NCI-H345 treated with DMSO at 0.1 percent for 48 hours (cell line): Measurements from ENCODE around the gene SAMMSON.

ENCODE experiments used
- DNase-seq: peaks from one replicate; lab custom pipeline; 2025; ENCODE audit not compliant: unreplicated experiment; lab: John Stamatoyannopoulos, UW

The SAMMSON gene

DNA sequence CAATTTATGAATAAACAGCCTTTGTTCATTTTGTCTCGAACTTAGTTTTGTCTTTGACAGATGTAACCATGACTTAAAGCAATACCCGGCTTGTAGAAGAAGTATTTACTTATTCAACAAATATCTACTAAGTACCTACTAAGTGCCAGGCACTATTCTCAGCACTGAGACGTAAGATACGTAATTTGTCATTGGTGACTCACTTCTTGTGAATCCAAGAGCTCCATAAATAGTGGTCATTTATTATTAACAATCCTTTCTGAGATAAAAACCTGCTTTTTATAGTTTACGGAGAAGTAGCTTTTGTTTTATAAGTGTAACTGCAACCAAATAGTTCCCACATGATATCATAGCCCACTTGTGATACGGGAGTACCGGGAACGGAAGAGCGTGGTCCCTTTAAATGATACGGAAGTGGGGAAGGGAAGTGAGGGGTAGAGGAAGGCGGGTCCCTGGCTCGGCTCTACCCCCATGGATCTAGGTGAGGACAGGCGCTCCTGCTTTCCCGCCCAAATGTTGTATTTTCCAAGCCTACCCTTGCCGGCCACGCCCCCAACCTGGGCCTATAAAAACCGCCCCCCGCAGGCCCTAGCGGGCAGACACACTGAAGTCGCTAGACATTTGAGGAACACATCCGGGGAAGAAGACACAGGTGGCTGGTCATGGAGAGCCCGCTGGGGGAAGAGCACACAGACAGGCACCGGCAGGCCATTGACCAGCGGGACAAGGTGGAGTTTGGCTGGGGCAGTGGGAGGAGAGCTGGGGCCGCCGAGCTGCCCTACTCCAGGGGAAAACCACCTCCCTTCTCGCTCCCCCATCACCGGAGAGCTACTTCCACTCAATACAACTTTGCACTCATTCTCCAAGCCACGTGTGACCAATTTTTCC, at the start of gene SAMMSON:
Gene SAMMSON, plus strand, starts transcription at position 594 of the 888 bp plus-strand sequence.
- DNase-seq = no peak

DNA sequence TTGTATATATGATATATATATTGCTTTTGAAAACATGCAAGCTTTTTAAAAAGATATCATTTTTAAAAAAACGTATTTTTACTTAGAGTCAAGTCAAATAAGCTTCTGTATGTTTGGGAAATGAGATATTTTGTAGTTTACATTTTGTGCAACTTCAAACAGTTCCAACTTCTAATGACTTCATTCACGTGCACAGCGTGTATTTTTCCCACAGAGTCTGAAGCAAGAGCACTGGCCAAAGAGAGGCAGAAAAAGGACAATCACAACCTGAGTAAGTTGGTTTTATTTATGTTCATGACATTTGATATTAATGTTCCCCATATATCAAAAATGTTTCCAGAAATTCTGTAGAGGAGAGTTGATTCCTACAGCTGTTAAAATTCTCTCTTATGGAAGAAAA, 47.9 kb upstream of the SAMMSON start:
- DNase-seq = no peak

DNA sequence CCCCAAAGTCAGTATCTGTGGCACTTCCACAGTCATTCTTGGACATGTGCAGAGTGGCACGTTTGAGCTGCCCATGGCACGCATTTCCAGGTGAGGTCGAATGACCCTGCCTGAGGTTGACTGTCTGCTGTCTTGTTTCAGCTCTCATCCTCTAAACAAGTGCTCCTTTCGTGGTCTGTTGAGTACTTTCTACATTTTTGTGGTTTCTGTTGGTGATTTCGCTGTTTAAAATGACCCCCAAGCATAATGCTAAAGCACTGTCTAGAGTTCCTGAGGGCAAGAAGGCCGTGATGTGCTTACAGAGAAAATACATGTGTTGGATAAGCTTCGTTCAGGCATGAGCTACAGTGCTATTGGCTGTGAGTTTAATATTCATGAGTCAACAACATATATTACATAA, 40.0 kb upstream of the SAMMSON start:
- DNase-seq = no peak

DNA sequence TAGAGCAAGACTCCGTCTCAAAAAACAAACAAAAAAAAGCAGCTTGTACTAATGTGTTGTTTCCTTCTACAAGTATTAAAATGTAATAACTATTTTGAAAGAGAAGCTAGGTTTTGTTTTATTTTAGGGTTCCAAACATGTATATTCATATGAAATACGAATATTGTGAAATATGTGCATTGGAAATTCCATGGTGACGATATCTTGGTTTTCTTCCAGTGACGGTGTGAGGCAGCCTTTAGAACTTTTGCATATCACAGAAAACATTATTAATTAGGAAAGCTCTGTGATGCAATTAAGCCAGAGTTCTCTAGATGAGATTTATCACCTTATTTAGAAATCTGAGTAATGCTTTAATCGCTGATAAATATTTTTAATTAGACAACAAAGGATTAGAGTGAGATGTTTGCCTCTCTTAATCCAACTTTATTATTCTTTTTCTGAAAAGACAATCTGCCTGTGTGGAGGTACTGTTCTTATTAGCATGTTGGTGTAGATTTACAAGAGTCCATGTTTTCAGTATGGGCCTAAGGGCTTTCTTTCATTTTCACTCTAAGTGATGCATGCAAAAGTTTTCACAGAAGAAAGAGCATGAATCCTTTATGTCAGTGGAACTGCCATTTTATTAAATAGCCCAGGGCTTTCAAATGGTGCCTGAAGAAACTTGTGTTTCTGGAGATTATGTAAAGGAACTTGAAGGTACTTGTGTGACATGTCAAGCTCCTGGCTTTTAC, 37.7 kb upstream of the SAMMSON start:
- DNase-seq = no peak

DNA sequence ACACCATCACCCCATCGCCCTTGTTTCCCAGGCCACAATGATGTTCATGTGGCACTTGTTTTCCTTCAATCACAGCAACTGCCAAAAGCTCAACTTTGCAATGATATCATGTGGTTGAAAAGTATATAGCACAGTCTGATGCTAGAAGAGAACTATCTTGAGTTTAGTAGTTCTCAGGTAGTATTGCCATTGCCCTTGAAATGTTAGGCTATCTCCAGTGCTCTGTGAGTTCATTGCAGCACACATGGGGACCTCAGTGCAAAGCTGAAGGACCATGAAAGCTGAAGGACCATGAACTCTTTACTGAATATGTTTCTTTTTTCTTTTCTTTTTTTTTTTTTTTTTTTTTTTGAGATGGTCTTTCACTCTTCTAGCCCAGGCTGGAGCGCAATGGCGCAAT, 35.9 kb upstream of the SAMMSON start:
- no peak for DNase-seq

DNA sequence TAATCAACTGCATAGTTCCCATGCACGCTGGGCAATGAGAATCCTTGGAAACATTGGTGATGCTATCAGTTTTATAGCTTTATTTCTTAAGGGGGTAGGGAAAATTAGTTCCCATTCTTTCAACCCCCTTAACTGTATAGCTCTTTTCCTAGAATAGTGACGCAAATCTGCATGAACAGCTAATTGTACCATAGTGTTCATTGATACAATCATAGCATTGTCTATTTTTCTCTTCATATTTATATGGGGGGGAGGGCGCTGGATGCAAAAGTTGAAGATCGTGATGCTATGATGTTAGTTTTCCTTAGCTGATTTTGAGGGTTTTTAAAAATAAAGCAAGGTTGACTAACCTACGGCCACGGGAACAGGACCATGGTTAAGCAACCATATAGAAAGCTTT, 32.4 kb upstream of the SAMMSON start:
- DNase-seq = no peak

DNA sequence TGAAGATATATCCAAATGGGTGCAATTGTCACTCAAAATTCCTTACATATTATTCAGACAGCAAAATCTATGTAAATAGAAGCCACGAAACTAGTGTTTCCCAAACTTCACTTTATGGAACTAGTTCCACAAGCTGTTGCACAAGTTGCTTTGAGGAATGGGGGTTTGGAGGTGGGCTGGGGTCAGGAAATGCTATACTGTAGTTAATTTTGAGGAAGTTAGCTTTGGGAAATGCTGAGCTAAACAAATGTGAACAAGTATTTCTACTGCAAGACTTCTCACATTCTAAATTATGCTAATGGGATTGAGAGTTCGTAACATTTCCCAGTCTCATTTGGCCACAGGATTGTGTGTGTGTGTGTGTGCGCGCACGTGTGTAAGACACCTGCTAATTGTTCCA, 28.7 kb upstream of the SAMMSON start:
- DNase-seq = no peak

DNA sequence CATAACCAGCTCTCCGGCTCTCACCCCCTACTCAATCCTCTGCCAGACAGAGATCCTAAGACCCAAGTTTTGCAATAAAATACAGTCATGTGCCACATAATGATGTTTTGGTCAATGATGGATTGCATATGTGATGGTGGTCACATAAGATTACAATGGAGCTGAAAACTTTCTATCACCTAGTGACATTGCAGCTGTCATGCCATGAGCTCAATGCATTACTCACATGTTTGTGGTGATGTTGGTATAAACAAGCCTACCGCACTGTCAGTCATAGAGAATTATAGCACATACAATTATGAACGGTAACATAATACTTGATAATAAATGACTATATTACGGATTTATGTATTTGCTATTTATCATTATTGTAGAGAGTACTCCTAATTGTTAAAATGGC, 26.9 kb upstream of the SAMMSON start:
- no peak for DNase-seq

DNA sequence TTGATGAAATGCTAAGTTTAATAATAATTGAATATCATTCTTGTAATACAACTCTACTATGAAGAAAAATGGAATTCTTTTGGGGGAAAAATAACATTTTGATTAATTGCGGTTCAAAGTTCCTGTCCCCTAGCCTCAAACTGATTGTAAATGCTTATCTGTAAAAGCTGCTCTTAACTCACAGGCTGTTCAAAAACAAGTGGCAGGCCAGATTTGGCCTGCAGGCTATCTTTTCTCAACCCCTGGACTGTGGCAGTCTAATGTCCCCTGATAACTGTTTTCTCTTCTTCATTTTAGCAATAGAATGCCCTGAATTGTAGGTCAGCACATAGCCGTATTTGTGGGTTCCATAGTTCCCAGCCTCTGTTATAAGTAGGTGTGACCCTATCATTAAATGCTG, 23.5 kb upstream of the SAMMSON start:
- no peak for DNase-seq

DNA sequence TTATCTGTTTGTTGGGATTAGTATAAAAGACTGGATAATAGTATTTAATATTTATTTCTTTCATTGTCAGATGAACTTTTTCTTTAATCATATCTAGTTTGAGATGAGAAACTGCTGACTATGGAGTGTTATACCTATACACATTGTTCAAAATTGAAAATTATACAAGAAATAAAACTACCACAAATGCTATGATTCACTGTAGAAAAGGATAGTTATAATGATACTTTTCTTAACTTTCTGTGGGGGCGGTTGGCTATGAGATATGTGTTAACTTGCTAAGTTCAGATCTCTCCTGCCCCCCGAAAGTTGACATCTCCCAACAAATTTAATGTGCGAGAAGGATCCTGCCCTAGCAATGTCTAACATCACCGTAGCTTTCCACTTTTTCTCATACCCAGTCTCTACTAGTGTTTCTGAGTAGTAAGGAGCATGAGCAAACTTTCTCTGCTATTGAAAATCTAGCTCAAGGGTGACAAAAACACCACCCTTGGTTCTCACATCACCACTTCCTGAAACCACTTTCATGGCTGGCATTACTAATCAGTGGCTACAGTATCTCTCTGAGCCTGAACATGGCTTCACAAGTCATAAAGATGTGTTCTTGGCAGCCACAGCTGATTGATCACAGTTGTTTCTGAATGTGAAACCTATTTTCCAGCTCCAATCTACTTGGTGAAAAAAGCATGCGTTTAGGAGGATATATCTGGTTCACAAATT, 15.8 kb upstream of the SAMMSON start:
- no peak for DNase-seq

DNA sequence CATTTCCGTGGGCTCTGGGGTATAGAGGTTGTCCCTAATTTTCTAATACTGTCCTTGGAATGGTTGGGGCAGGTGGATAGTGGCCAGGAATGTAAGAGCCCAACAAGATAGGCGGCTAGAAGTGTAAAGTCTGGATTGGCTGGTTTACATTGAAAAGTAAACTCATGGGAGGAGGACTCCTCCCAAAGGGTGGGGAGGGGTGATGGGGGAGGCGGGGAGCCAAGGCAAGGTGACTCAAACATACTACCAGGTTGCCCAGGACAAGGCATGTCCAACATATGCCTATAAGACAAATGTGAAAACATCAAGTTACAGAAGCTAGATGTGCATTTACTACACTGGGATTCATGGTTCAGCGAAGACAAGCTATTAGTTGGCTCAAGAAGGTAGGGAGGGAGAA, 14.3 kb upstream of the SAMMSON start:
- DNase-seq = no peak

DNA sequence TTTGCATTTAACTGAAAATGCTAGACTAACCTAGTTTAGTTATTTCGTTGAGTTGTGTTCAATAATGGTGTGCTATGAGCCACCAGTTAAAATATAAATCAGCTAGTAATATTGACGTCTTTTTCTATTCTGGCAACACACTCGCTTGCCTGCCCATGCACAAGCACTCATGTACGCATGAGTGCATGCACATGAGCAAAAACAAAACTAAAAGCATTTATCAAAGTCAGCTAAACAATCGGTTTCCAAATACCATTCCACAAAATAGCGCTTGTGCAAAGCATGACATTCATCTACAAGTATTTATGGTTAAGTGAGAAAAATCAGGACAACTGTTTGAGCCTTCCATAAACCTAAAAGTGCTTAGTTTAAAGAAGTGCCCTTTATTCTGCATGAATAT, 13.1 kb upstream of the SAMMSON start:
- no peak for DNase-seq

DNA sequence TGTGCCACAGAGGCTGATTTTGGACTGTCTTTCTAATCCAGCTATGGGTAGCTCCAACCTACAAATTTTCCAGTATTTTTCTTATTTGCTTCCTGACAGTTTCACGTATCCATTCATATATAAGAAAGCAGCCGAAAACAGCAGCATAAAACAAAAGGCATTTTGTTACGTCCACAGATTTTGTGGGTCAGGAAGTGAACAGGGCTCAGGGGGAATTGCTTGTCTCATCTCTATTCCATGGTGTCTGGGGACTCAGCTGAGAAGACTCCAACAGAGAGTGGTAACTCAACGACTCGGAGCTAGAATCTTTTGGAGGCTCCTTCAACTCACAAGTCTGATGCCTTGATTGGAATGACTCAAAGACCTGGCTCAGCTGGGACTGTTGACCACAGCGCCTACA, 11.7 kb upstream of the SAMMSON start:
- DNase-seq = no peak

DNA sequence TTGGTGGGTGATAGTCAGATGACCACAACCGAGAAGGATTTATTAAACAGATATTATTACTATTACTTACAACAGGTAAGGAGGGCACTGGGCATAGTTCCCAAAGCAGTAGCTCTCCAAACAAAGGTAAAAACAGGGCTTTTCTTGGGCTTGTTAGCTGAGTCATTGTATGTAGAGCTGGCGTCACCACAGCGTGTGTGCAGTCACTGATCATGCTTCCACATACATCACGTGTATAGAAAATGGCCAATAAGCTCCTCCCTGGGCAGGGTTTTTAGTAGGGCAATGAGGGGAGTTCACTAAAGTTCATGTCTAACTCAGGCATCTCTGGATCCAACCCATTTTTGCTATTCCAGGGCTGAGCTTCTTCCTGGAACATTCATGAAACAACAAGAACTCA, 5.8 kb upstream of the SAMMSON start:
- DNase-seq = no peak

DNA sequence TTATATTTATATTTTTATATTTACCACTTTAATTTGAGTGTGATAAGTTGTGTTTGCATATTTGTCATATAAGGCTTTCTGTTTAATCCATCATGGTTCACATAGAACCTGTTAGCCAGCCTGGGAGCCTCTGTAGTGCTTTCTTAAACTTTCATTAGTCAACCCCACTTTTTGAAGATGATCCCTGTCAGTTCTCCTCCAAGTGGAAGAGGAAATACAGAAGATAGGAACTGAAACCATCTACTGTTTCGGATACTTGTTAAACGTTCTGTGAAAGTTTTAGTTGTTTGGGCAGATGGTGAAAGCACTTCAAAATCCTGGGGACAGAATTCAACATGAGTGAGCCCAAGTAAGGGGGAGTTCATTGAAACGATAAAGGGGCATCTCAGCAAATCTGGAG, 4.6 kb upstream of the SAMMSON start:
- no peak for DNase-seq

DNA sequence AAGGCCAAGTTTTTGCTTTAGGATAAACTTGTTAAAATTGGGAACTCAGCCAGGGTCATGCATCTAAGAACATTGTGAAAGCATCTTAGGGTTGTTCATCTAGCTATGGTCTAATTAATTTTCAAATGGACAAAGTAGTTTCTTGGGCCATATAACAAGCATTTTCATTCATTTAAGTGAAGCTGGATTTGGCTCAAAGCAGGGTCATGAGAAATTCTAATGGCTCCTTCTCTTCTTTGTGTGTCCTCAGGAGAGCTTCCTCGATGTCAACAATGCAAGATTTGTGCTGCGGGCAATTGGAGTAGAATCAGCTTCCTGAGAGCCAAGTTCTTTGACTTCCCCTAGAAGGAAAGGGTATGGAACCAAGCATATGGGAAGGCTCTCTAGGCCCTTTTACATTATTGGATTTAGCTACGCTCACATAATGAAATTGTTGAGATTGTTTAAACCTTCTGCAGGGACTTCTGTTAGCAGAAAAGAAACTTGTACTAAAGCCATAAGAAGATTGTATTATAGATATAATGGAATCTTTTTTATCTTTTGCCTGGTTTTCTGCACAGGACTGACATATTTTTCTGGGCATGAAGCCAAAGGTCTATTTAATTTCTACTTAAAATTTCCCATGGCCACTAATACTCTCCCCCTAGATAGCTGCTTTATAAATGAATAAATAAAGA, 1.8 kb upstream of the SAMMSON start:
- DNase-seq = no peak

DNA sequence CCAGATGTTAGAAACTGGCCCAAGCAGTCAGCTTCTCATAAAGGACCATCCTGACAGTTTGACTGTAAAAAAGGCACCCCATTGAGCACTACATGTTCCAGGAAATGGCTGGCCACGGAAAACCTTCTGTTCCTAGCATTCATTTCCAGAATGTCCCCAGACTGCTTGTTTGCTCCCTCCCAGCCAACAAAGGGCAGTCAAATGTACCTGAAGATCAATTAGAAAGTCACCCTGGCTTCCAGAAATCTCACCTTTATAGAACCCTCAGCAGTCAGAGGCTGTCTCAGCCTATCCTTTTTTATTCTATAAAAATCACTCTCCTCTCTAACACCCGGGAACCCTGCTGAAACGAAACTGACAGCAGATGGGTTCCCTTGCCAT, 784 bp upstream of the SAMMSON start:
- DNase-seq = no peak

DNA sequence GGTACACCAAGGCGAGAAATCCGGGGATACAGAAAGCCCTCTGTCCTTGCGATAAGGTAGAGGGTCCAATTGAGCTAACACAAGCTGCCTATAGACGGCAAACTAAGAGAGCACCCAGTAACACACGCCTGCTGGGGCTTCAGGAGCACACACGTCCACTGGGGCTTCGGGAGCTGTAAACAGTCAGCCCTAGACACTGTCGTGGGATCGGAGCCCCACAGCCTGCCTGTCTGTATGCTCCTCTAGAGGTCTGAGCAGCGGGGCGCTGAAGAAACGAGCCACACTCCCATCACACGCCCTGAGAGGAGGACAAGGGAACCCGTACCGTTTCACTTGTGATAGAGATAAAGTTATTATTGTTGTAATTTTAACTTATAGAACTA, 486 bp downstream of the SAMMSON start:
- DNase-seq = no peak

DNA sequence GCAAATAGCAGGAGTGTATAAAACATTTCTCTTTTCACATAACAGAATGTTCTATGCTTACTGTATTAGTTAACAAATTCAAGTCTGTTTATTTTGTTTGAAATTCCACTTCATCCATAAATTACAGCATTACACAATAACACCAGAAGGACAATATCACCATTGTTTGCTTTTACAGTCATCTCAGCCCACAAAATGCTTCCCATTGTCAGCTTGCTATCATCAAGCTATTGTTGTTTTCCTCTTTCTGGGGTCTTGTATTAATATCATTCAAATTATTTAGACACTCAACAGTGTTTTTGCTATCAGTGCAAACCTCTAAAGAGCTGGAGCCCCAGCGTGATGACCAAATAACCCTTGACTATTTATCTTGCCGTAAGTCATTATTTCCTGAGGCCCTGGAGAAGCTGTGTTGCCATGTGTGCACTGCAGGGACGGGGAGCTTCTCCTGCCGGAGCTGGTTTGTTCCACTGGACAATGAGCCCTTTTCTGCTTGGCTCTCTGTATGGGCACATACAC, 1.1 kb downstream of the SAMMSON start:
- DNase-seq = no peak

DNA sequence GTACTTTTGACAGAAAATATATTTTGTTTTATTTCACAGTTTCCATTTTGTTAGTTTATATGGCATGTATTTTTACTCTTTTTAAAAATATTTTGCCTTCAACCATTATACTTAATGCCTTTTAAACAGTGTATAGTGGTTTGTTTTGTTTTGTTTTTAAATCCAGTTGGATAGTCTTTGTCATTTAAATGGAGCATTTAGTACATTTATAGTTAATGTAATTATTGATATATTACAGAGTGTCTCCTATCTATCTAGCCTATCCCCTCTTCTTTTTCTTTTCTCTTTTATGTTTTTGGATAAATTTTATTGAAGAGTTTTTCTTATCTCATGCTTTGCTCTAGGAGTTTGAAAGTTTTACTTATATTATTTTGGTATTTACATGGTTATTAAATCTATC, 3.6 kb downstream of the SAMMSON start:
- DNase-seq = no peak

DNA sequence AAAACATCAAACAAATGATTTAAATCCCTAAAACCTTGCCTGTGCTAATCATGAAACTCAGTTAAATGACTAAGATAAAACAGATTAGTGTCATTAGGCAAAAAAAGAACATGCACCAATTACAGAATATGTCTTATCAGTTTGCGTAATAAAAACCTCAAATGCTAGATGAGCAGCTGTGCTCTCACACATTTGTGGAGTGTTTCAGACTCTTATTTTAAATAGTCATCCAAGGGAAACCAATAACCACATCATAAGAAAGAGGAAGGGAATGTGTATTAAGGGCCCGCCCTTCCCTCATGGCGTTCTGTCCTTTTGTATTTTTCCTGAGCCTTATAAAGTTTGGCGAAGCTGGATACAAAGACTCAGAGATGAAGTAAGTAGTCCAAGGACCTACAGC, 6.6 kb downstream of the SAMMSON start:
- DNase-seq = no peak
